IPS-18c (cell line): ENCODE results near the gene NDUFS8.

ENCODE experiments used
- H3K4me3 ChIP-seq: 2 replicates; pipeline ENCODE4 v1.7.0; 2013; ENCODE audit warnings: low read depth, mild to moderate bottlenecking, low read length, moderate library complexity; ENCODE audit not compliant: insufficient read depth
- H3K9me3 ChIP-seq: one replicate; pipeline ENCODE4 v1.6.1; 2013; ENCODE audit warnings: mild to moderate bottlenecking, low read length, moderate library complexity; ENCODE audit not compliant: control insufficient read depth, insufficient read depth

Gene NDUFS8

DNA sequence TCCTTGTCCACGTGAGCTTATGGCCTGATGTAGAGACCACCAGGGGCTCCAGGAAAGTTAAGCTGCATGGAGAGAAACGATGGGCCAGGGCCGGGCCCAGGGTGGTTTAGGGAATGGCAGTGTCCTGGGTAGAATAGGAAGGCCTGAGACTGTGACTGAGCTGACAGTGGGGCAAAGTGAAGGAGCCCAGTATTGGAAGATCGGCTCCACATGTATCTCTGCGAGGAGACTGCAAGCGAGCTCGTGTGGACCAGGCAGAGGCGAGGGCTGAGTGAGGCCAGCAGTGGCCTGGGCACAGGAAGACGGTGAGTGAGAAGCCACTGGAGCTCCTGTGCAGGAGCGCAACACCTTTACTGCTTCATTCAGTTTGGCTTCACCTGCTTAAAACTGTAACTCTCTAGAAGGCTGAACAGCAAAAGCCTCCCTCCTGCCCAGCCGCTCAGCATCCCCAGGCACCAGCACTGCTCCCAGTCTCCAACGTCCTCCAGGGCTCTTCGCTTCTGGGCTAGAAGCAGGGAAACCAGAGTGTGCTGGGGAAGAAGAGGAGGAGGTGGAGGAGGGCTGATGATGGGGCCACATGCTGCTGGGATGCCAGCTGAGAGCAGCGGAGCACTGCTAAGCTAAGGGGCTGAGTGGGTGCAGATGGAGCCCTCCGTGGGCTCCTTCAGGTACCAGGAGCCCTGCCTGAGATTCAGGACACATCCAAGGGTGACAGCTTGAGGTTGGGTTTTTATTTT lies 21.8 kb downstream of the NDUFS8 start:
- H3K9me3 ChIP-seq = no peaks in the 10 kb centered on the region
- H3K4me3 ChIP-seq = no peak overlapping the region

DNA sequence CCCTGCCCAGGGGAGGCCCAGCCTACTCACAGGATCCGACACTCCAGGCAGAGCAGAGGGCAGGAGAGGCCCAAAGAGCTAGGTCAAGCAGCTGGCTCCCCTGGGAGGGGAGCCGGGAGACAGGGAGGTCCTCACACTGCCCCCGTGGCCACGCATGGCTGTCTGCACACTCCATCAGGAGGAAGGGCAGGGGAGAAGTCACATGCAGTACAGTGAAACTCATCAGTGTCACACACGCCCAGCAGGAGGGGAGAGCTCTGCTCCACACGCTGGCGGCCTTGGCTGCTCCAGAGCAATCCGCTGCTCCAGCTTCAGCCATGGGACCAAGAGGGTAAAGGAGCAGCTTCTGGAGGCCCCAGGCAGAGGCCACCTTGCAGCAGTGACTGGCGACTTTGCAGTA lies 22.6 kb downstream of the NDUFS8 start:
- Histone ChIP-seq H3K9me3 (no peaks in the 10 kb centered on the region), H3K4me3 (no peak overlapping the region)

GRCh38 chr11:68053981-68054812 lies 23.7 kb downstream of the NDUFS8 start:
- no peaks in the 10 kb centered on the region for H3K9me3 ChIP-seq
- no peak overlapping the region for H3K4me3 ChIP-seq

DNA sequence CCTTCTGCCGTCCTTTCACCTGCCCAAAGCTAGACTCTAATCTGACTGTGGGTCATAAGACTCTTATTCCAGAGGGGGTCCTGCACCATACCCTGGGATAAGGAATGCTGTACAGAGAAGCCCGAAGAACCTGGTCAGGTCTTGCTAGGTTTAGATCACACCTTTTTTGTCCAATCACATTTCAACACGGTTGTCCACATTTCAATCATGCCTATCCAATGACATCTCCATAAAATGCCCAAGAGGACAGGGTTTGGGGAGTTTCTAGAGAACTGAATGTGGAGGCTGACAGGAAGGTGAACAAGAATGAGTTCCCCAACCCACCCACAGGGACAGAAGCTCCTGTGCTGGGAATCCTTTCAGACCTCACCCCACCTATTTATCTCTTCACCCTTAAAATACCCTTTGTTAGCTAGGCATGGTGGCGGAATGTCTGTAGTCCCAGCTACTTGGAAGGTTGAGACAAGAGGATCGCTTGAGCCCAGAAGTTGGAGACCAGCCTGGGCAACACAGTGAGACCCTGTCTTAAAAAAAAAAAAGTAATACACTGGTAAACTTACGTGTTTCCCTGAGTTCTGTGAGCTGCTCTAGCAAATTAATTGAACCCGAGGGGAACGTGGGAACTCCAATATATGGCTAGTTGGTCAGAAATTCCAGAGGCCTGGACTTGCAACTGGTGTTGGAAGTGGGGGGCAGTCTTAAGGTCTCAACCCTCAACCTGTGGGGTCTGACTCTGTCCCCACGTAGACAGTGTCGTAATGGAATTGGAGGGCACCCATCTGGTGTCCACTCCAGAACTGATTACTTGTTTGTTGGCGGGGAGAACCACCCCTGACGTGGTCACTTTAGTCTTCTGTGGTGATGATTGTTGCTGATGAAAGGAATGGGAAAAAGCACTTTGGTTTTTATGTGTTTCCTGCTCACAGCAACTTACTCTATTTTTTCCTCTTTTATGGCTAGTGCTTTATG lies 26.1 kb downstream of the NDUFS8 start:
- Histone ChIP-seq H3K4me3 (no peak overlapping the region), H3K9me3 (no peaks in the 10 kb centered on the region)

- Histone ChIP-seq H3K4me3 (no peak overlapping the region), H3K9me3 (no peaks in the 10 kb centered on the region)
These were observed 27.3 kb downstream of the NDUFS8 start for GRCh38 chr11:68057807-68058206.

DNA sequence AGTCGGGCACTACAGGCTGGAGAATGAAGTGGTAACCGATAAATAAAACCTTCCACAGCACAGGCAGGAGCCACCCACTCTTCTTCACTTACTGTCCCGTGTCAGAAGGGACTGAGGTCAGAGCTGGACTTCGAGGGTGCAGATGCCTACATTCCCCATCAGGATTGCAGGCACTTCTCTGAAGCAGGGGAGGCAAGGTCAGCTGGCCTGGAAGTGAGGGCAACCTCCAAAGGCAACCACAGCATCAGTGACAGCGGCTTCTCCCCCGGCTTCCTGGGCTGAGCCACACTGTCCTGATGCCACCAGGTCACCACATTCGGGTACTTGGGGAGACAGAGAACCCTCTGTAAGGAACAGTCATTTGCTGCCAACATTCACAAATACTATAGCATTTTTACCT lies 31.0 kb downstream of the NDUFS8 start:
- no peaks in the 10 kb centered on the region for H3K9me3 ChIP-seq
- no peak overlapping the region for H3K4me3 ChIP-seq

DNA sequence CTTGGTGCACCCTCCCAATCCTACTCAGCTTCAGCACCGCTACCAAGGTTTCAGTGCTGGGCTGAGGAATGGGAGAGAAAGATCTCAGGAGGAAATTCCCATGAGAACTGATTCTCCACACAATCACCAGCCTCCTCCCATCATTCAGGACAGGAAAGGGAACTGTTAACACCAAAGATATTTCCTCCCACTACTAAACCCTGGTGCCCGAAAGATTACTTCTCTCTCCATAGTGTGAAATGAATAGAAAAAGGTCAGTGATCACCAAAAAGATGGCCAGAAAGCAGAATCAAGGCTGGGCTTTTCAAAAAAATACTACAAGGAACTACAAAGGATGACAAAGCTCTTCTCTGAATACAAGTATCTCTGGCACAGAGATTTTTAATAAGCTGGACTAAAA lies 34.4 kb downstream of the NDUFS8 start:
- no peaks in the 10 kb centered on the region for H3K9me3 ChIP-seq
- no peak overlapping the region for H3K4me3 ChIP-seq

GRCh38 chr11:68065841-68066240 lies 35.4 kb downstream of the NDUFS8 start:
- Histone ChIP-seq H3K9me3 (no peaks in the 10 kb centered on the region), H3K4me3 (no peak overlapping the region)

DNA sequence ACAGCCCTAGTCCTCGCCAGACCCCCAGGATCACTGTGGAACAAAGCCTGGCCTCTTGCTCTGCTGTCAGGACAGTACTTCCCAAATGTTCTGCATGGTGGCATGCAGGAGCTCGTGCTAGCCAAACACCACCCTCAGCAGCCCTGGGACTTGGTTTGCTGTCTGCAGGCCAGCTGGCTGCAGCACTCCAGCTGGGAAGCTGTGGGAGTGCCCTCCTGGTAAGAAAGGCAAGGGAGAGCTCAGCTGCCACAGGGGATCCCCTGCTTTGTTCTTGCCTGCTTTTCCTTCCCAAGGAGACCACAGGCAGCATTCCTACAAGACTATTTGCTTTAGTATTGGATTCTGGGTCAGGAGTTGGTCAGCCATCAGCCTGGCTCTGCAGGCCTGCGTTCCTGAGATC lies 36.3 kb downstream of the NDUFS8 start:
- Histone ChIP-seq H3K9me3 (no peaks in the 10 kb centered on the region), H3K4me3 (no peak overlapping the region)

DNA sequence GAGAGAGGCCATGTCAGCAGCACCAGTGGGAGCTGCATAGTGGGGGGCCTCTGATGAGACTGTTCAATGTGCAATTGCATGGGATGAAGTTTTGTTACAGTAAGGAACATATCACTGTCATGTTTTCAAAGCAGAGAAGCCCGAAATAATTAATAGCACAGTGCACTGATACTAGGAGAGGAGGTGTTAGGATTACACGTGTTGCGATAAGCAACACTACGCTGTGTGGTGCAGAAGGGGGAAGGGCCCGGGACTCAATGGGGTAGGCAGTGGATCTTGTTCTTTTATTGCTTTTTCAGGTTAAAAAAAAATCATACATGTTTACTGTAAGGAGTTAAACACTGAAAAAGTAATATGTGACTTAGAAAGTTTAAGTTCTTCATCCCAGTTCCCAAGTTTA lies 37.5 kb downstream of the NDUFS8 start:
- Histone ChIP-seq H3K4me3 (no peak overlapping the region), H3K9me3 (no peaks in the 10 kb centered on the region)

- Histone ChIP-seq H3K9me3 (no peaks in the 10 kb centered on the region), H3K4me3 (no peak overlapping the region)
These were observed 41.0 kb downstream of the NDUFS8 start for GRCh38 chr11:68071281-68072048.

DNA sequence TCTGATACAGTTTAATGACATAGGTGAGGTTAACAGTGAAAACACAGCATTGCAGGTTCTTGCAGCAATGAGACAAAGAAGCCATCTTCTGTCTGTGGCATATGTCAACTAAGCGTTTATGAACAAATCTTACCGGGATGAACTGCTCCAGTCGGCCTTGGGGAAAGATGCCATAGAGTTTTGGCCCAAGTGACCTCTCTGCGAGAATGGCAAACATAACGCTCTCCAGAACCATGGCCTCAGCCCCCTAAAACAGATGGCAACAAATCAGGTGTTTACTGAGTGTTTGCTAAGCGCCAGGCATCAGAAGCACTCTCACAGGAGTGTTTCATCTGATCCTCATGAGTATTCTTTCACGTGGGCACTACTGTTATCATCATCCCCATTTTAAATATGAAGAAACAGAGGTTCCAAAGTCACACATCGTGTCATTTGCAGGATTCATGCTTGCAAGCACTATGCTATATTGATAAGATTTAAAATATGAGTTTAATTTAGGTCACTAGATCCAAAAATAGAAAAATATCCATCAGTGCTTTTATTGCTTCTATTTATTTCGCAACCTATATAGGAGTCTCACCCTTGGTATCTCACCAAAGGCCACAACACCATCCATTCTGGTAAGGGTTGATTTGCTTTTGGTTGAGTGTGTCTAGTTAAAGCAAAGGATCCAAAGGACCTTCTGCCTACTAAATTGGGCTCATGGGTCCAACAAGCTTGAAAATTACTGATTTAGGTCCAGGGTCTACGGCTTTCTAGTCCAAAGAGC lies 44.3 kb downstream of the NDUFS8 start:
- Histone ChIP-seq H3K4me3 (no peak overlapping the region), H3K9me3 (peaks cover 2% of the 10 kb centered on the region)

DNA sequence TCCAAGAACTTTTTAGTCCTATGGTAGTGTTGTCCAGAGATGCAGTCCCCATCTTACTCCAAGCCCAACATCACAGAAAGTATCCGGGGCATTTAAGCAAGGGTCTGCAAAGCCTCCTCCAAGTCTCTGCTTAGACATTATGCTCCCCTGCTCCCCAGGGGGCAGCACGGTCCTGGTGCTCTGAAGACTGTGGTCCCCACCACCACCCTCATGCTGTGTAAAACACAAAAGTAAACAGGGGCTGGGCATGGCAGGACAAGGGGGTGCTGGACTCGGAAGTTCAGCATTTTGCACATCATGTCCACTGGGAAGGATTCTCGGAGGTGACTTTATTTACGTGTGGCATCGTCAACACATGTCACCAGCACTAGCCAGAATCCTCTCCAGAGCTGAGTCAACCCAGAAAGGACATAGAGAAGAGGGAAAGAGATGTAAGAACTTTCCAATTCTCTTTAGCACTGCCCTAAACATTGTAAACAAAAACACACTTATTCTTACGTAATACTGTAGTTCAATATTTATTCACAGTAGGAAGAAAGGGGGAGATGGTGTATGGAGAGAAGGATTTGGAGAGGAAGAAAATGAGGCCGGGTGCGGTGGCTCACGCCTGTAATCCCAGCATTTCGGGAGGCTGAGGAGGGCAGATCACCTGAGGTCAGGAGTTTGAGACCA lies 46.0 kb downstream of the NDUFS8 start:
- Histone ChIP-seq H3K9me3 (peaks cover 2% of the 10 kb centered on the region), H3K4me3 (no peak overlapping the region)

GRCh38 chr11:68077617-68078582 lies 47.4 kb downstream of the NDUFS8 start:
- H3K4me3 ChIP-seq = no peak overlapping the region
- H3K9me3 ChIP-seq = peaks cover 2% of the 10 kb centered on the region

DNA sequence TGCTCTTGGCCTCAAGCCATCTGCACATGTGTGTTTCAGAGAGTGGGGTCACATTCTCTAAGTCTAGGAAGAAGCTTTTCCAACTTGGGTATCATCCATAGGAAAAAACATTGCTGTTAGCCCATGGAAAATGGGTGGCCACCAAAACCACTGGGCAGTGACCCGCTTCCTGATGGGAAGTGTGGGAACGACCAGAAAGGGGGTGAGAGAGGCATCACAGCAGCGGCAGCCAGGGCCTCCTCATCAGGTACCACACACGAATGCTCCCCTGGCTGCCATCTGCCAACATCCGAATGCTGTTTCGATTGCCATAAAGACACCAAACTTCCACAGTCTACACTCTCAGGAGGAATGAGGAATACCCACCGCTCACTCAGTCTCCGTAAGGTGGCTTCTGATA lies 50.4 kb downstream of the NDUFS8 start:
- H3K9me3 ChIP-seq = peaks cover 2% of the 10 kb centered on the region
- H3K4me3 ChIP-seq = no peak overlapping the region
